Mesothelial cell of epicardium (in vitro differentiated cells): ENCODE data around the gene COL8A1. TPM values are rescaled to one million over a fixed set of nuclear protein-coding genes. Genes with fewer than 3 reads are reported as not detected.
A peak's percentile ranks its signal among the peaks of the same experiment; 100 is the strongest.

Source experiments
- DNase-seq, 2 experiments: peaks; one replicate each; pipeline ENCODE4 v3.0.0; 2021; ENCODE audit warnings: low spot score in 2 of 2; ENCODE audit not compliant: unreplicated experiment in 2 of 2
- H3K27ac Mint-ChIP-seq: 2 replicates; pipeline ENCODE4 v1.8.0; 2021; ENCODE audit warnings: mixed read lengths
- H3K27me3 Mint-ChIP-seq: 2 replicates; pipeline ENCODE4 v1.8.0; 2021; ENCODE audit warnings: low read depth, mixed read lengths
- H3K36me3 Mint-ChIP-seq: 2 replicates; pipeline ENCODE4 v1.8.0; 2021; ENCODE audit warnings: mixed read lengths
- H3K4me1 Mint-ChIP-seq: 2 replicates; pipeline ENCODE4 v1.8.0; 2021; ENCODE audit warnings: mixed read lengths
- H3K4me3 Mint-ChIP-seq: 2 replicates; pipeline ENCODE4 v1.8.0; 2021; ENCODE audit warnings: mild to moderate bottlenecking, moderate library complexity, mixed read lengths
- H3K9me3 Mint-ChIP-seq: 2 replicates; pipeline ENCODE4 v1.8.0; 2021; ENCODE audit warnings: mixed read lengths
- CTCF ChIP-seq: fragments of 200-600 bp; sonication (generic); IDR thresholded peaks from one replicate; pipeline ENCODE4 v1.5.0; 2021; ENCODE audit warnings: antibody characterized with exemption; ENCODE audit not compliant: unreplicated experiment
- total RNA-seq: library from RNA; stranded (reverse); gene quantifications from 3 replicates; pipeline ENCODE4 v1.2.1, GENCODE V29; 2021

The COL8A1 gene
- total RNA-seq, 1 donor from 2014 or later: 1.1 TPM

GRCh38 chr3:99795573-99795972 lies 157.2 kb downstream of the COL8A1 start:
- no peaks in the 10 kb centered on the region for H3K9me3 Mint-ChIP-seq
- H3K27me3 Mint-ChIP-seq: peaks cover 17% of the 10 kb centered on the region
- no peak overlapping the region for H3K4me3 Mint-ChIP-seq
- TF ChIP-seq CTCF: no peak
- H3K36me3 Mint-ChIP-seq: no peaks in the 10 kb centered on the region
- no peaks in the 10 kb centered on the region for H3K4me1 Mint-ChIP-seq
- DNase-seq: no peak
- H3K27ac Mint-ChIP-seq: no peak overlapping the region

DNA sequence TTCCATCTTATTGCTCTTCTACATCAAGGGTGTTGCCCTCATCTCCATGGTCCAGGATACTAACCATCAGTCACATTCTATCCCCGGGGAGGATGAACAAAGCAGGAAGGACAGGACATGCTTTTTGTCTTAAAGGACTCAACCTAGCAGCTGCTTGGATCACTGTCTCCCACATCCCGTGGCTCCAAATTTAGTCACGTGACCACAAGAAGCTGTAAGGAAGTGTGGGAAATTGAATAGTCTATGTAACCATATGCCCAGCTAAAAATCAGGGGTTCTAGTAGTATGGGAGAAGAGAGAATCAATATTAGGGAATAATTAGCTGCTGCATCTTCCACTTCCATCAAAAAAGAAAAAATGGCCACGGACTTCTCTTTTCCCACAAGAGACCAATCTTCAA lies 161.0 kb downstream of the COL8A1 start:
- TF ChIP-seq CTCF: no peak
- no peak for DNase-seq
- no peak overlapping the region for H3K27ac Mint-ChIP-seq
- peaks cover 21% of the 10 kb centered on the region for H3K9me3 Mint-ChIP-seq
- H3K4me1 Mint-ChIP-seq: no peaks in the 10 kb centered on the region
- H3K27me3 Mint-ChIP-seq: peaks cover 3% of the 10 kb centered on the region
- no peak overlapping the region for H3K4me3 Mint-ChIP-seq
- peaks cover 3% of the 10 kb centered on the region for H3K36me3 Mint-ChIP-seq

GRCh38 chr3:99803297-99803696 lies 164.9 kb downstream of the COL8A1 start:
- Mint-ChIP-seq H3K4me1 (no peaks in the 10 kb centered on the region), H3K9me3 (peaks cover 34% of the 10 kb centered on the region), H3K4me3 (no peak overlapping the region), H3K27me3 (peaks cover 3% of the 10 kb centered on the region), H3K27ac (no peak overlapping the region), H3K36me3 (peaks cover 10% of the 10 kb centered on the region)
- DNase-seq: no peak
- no peak for TF ChIP-seq CTCF

GRCh38 chr3:99805160-99805559 lies 166.8 kb downstream of the COL8A1 start:
- H3K4me3 Mint-ChIP-seq: no peak overlapping the region
- H3K4me1 Mint-ChIP-seq: no peaks in the 10 kb centered on the region
- DNase-seq: no peak
- H3K9me3 Mint-ChIP-seq: peaks cover 34% of the 10 kb centered on the region
- no peak overlapping the region for H3K27ac Mint-ChIP-seq
- peaks cover 2% of the 10 kb centered on the region for H3K27me3 Mint-ChIP-seq
- peaks cover 10% of the 10 kb centered on the region for H3K36me3 Mint-ChIP-seq
- TF ChIP-seq CTCF: no peak

GRCh38 chr3:99808163-99808794 lies 169.9 kb downstream of the COL8A1 start:
- no peak for DNase-seq
- Mint-ChIP-seq H3K27me3 (peaks cover 13% of the 10 kb centered on the region), H3K4me3 (no peak overlapping the region), H3K36me3 (peaks cover 10% of the 10 kb centered on the region), H3K27ac (no peak overlapping the region), H3K9me3 (peaks cover 20% of the 10 kb centered on the region), H3K4me1 (no peaks in the 10 kb centered on the region)
- TF ChIP-seq CTCF: peak; percentile 77

DNA sequence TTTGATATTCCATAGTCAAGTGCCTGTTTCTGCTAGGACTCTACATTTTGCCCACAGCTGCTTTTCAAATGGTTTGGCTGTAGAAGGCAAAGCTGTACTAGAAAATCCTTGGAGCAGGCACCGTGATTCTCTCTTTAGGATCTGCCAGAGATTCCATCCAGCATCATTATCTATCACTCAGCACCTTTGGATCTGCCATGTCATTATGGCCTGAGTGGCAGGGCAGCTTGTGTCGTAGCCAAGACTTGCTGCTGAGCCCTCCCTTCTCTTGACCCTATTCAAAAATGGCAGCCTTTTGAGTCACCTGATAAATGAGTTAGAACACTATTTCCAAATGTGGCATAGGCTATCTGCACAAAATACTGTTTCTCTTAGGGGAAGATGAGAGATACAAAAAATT lies 171.2 kb downstream of the COL8A1 start:
- peaks cover 13% of the 10 kb centered on the region for H3K27me3 Mint-ChIP-seq
- H3K36me3 Mint-ChIP-seq: peaks cover 6% of the 10 kb centered on the region
- no peak overlapping the region for H3K27ac Mint-ChIP-seq
- H3K4me3 Mint-ChIP-seq: no peak overlapping the region
- peaks cover 12% of the 10 kb centered on the region for H3K9me3 Mint-ChIP-seq
- no peak for DNase-seq
- H3K4me1 Mint-ChIP-seq: no peaks in the 10 kb centered on the region
- TF ChIP-seq CTCF: no peak
